Adrenal gland (tissue), 12 donors: ENCODE measurements around the gene SNPH. TPM values are rescaled to one million over a fixed set of nuclear protein-coding genes. Genes with fewer than 3 reads are reported as not detected.

Experiments used
- DNase-seq, 7 donors: peaks; one replicate each; pipeline ENCODE4 v3.0.0-alpha.2; 2019 to 2020
- H3K27ac ChIP-seq, 5 donors: fragments of 200-600 bp; sonication (generic) in 4 of 5; 1 replicate in 3 of 5; 2 replicates in 2 of 5; pipeline versions ENCODE4 v1.5.1 to v1.8.0; 2016 to 2020; ENCODE audit warnings: mild to moderate bottlenecking in 1 of 5
- H3K27me3 ChIP-seq: fragments of 200-600 bp; 2 replicates; pipeline ENCODE4 v1.8.0; 2021
- H3K36me3 ChIP-seq, 2 donors: fragments of 200-600 bp; replicated peaks in 1 of 2; 1 replicate in 1 of 2; 2 replicates in 1 of 2; pipeline versions ENCODE4 v1.5.1 to v1.8.0; 2018 to 2022
- H3K4me1 ChIP-seq, 2 donors: fragments of 200-600 bp; replicated peaks in 1 of 2; 1 replicate in 1 of 2; 2 replicates in 1 of 2; pipeline versions ENCODE4 v1.5.1 to v1.8.0; 2018 to 2021
- H3K4me3 ChIP-seq, 4 donors: fragments of 200-600 bp; sonication (generic) in 3 of 4; one replicate each; pipeline ENCODE4 v1.5.1; 2016 to 2018
- H3K9me3 ChIP-seq, 3 donors: fragments of 200-600 bp; sonication (generic) in 1 of 3; replicated peaks in 1 of 3; 1 replicate in 2 of 3; 2 replicates in 1 of 3; pipeline versions ENCODE4 v1.5.1 to v1.8.0; 2016 to 2021
- POLR2A ChIP-seq, 2 donors: fragments of 450-650 bp; IDR thresholded peaks; one replicate each; pipeline ENCODE4 v1.6.1; 2017; ENCODE audit warnings: antibody characterized with exemption in 2 of 2, mild to moderate bottlenecking in 2 of 2, moderate library complexity in 1 of 2
- WGBS, 4 donors: extraction: QIAGEN DNeasy Blood & Tissue Kit in 2 of 4; methylation state at CpG; one replicate each; pipeline versions ENCODE4 v1.1.5 to v1.1.7; 2013 to 2017; 5-methylcytosine and 5-hydroxymethylcytosine counted together
- intact Hi-C, 2 donors: fragments of 100-400 bp; cut with DNase I; formaldehyde crosslinking; loops; one replicate each; pipeline versions ENCODE4 v1.14.1 to v1.15.0; 2022 to 2023
- polyA plus RNA-seq, 3 donors: library from polyadenylated mRNA; stranded (reverse); fragments of 200-250 nt in 2 of 3; fragments of 350-450 nt in 1 of 3; fragmentation: Illumina TruSeq in 1 of 3; extraction: RNeasy Lipid Tissue Mini Kit (QIAGEN cat#74804) in 1 of 3; gene quantifications; one replicate each; pipeline ENCODE4 v1.2.3, GENCODE V29; 2013 to 2014
- total RNA-seq, 9 donors: library from RNA; depleted of rRNA in 4 of 9; stranded (reverse); fragments of >200 nt in 4 of 9; fragments of 120-200 nt in 1 of 9; fragmentation: NEBNext Ultra II Directional in 1 of 9; extraction: Animal tissue kit (Norgen Biotek cat#: 25700) in 1 of 9; gene quantifications; one replicate each; pipeline versions ENCODE4 v1.1.0 to v1.2.4, GENCODE V29; 2013 to 2023
- TF ChIP-seq, protein P1 (sequence below), 6 experiments: fragments of 450-650 bp in 4 of 6; fragments of 200-600 bp in 2 of 6; sonication (generic) in 1 of 6; IDR thresholded peaks; 1 replicate in 5 of 6; 2 replicates in 1 of 6; pipeline versions ENCODE4 v1.5.1 to v1.8.0; 2016 to 2021; ENCODE audit warnings: antibody characterized with exemption in 6 of 6, mild to moderate bottlenecking in 2 of 6, moderate library complexity in 1 of 6
- donor health status: healthy with polysubstance abuse.
- donor health status: Bipolar disorder and iron deficiency.
- donor health status: DM: yes; HTN: yes; CAD: no.
- donor health status: DM: no; HTN: no; CAD: no.
- donor health status: DM: no; HTN: no; CAD: no.
- donor health status: DM: yes; HTN: yes; CAD: no.

Gene SNPH
- total and polyA plus RNA-seq, 12 donors, result 2.1 to 18.9 (median 5.8) TPM

DNA sequence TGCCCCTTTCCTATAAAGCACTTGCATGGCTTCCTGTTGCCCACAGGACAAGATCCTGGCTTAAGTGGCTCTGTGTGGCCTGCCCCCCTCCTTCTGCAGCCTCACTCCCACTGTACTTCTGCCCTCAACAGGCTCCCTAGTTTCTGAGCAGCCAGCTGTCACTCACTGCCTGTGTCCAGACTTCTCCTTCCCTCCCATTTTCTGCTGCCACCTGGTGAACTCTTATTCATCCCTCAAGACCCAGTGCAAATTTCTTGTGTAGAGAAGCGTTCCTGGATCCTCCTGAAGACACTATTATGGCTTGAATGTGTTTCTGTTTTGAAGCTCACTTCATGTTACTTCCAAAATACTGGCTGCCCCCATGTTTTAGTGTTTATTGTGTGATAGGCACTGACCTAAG lies 26.5 kb downstream of the SNPH start:
- Histone ChIP-seq H3K36me3 (no peaks in the 10 kb centered on the region), H3K9me3 (no peaks in the 10 kb centered on the region), H3K27ac (no peak overlapping the region), H3K27me3 (no peaks in the 10 kb centered on the region), H3K4me3 (no peak overlapping the region), H3K4me1 (peaks cover 0 to 11% of the 10 kb centered on the region in 2 donors)
- no peak for DNase-seq
- 82 to 100% (median 93%) methylated on average over 1 of the region's 1 CpG for WGBS, 4 donors
- TF ChIP-seq, protein P1, sequence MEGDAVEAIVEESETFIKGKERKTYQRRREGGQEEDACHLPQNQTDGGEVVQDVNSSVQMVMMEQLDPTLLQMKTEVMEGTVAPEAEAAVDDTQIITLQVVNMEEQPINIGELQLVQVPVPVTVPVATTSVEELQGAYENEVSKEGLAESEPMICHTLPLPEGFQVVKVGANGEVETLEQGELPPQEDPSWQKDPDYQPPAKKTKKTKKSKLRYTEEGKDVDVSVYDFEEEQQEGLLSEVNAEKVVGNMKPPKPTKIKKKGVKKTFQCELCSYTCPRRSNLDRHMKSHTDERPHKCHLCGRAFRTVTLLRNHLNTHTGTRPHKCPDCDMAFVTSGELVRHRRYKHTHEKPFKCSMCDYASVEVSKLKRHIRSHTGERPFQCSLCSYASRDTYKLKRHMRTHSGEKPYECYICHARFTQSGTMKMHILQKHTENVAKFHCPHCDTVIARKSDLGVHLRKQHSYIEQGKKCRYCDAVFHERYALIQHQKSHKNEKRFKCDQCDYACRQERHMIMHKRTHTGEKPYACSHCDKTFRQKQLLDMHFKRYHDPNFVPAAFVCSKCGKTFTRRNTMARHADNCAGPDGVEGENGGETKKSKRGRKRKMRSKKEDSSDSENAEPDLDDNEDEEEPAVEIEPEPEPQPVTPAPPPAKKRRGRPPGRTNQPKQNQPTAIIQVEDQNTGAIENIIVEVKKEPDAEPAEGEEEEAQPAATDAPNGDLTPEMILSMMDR (IDR thresholded peaks at IDR 0.05), result no peak
- no peak for TF ChIP-seq POLR2A (IDR thresholded peaks at IDR 0.05)
- intact Hi-C loops, result no loop called here

DNA sequence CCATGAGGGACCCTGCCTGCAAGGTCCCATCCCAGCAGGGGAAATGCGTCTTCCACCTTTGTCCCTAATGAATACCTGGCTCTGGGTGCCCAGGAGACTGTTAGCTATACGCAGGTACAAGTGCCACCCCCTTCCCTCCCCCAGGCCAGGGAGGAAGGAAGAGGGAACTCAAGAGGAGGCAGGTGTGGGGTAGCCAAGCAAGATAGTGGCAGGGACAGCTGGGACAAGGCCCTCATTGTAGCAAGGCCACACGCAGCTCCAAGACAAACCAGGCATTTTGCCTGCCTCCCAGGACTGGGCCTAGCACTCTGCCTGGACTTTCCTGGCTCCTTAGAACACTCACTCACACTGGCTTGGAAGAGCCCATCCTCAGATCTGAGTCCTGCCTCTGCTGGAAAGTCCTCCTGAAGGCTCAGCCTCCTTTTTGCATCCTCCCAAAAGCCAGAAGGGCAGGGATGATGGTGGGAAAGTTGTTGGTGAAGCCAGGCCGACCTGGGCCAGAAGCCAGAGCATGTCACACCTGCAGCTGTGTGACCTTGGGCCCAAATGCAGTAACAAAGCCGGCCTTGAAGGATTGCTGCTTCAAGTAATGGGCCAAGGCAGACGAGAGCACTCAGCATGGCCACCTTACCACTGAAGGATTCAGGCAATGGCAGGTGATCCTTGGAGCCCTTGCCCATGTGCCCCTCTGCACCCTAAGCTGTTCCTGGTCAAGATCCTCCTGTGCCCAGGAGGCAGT lies 27.7 kb downstream of the SNPH start:
- no peak for TF ChIP-seq POLR2A (IDR thresholded peaks at IDR 0.05)
- TF ChIP-seq, protein P1 (IDR thresholded peaks at IDR 0.05), result no peak
- DNase-seq, result no peak
- Histone ChIP-seq H3K9me3 (no peaks in the 10 kb centered on the region), H3K27ac (no peak overlapping the region), H3K4me3 (no peak overlapping the region), H3K4me1 (peaks cover 0 to 11% of the 10 kb centered on the region in 2 donors), H3K36me3 (no peaks in the 10 kb centered on the region), H3K27me3 (no peaks in the 10 kb centered on the region)
- 83 to 88% (median 85%) methylated on average over 5 to 6 of the region's 6 CpGs for whole genome bisulfite sequencing, 4 donors
- intact Hi-C loops, result no loop called here

DNA sequence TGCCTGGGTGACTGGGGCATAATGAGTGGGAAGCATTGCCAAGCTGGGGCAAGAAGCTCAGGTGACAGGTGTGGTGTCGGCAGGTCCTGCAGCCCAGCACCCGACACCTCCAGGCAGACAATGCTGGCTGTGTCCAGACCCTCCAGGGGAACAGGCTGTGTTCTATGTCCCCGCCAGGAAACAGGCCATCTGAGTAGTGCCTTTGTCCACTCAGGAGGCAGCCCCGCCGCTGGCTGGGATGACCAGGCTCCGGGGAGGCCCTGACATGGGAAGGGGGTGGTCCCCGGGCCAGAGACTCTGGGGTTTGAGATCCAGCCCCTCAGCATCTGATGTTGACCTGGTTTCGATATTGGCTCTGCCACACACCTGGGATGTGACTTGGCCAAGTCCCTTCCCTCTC lies 28.4 kb downstream of the SNPH start:
- WGBS, 4 donors, result 86 to 100% (median 95%) methylated on average over 5 to 8 of the region's 8 CpGs; no CpG with 5 or more reads in 1 of the 4 donors

DNA sequence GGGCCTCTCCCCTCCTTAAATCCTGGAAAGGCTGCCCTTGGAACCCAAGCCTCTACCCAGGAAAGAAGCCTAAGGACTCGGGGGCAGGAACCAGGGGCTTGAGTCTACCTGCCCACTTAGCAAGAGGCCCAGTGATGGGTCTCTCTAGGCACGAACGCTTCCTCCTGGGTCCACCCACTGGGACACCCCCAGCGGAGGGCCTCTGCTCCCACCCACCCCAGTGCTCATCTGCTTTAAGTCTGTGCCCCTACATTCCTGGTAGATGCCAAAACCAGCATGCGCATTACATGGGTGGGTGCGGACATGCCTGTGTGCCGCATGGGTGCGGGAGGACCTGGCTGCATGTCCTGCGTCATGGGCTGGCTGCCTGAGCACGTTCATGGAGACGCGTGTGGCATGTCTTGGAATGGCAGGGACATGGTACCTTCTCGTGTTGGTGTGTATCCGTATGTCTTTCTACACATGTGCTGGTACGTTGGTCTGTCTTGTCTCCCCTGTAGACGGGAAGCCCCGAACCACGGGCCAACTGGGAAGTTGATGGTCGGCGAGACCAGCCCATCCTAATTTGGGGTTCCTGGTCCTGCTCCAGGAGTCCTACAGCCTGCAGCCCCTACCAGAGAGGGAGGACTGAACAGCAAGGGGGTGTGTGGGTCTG lies 29.3 kb downstream of the SNPH start:
- H3K27me3 ChIP-seq, result no peaks in the 10 kb centered on the region
- no peaks in the 10 kb centered on the region for H3K36me3 ChIP-seq
- WGBS, 4 donors, result 91 to 95% (median 94%) methylated on average over 7 to 20 of the region's 20 CpGs
- no peaks in the 10 kb centered on the region for H3K9me3 ChIP-seq
- no peak overlapping the region for H3K27ac ChIP-seq
- H3K4me3 ChIP-seq, result no peak overlapping the region
- peaks cover 0 to 11% of the 10 kb centered on the region in 2 donors for H3K4me1 ChIP-seq
- DNase-seq, result no peak
- intact Hi-C loops, result no loop called here
- TF ChIP-seq, protein P1 (IDR thresholded peaks at IDR 0.05), result no peak
- TF ChIP-seq POLR2A (IDR thresholded peaks at IDR 0.05), result no peak

More for the DNA sequence above, 28.4 kb downstream of the SNPH start:
- Histone ChIP-seq H3K4me1 (peaks cover 0 to 11% of the 10 kb centered on the region in 2 donors), H3K27me3 (no peaks in the 10 kb centered on the region), H3K36me3 (no peaks in the 10 kb centered on the region), H3K9me3 (no peaks in the 10 kb centered on the region), H3K4me3 (no peak overlapping the region), H3K27ac (no peak overlapping the region)
- TF ChIP-seq POLR2A (IDR thresholded peaks at IDR 0.05), result no peak
- TF ChIP-seq, protein P1 (IDR thresholded peaks at IDR 0.05), result no peak
- DNase-seq, result no peak
- intact Hi-C loops, result no loop called here
